Fibroblast of lung (primary cell): Measurements from ENCODE around the gene YARS2. TPM values are rescaled to one million over a fixed set of nuclear protein-coding genes. Genes with fewer than 3 reads are reported as not detected.
A peak's percentile ranks its signal among the peaks of the same experiment; 100 is the strongest.
"Not testable (repeated sequence)": the region's sequence is repeated elsewhere in the genome, so short reads cannot be mapped to it uniquely, and the experiment has no call there.

Experiments used
- DNase-seq, 2 donors: peaks; one replicate each; pipeline versions ENCODE4 v3.0.0 to v3.0.0-alpha.2; 2010; ENCODE audit warnings: low read depth in 2 of 2
- H2AFZ ChIP-seq: 2 replicates; pipeline ENCODE4 v1.5.1; 2012; ENCODE audit warnings: low read length, control low read depth, inconsistent platforms
- H3K27ac ChIP-seq: 2 replicates; pipeline ENCODE4 v1.5.1; 2011; ENCODE audit warnings: low read length, control low read depth; ENCODE audit not compliant: insufficient read depth
- H3K27me3 ChIP-seq: 2 replicates; pipeline ENCODE4 v1.5.1; 2011; ENCODE audit warnings: mild to moderate bottlenecking, low read length; ENCODE audit not compliant: control insufficient read depth, insufficient read depth
- H3K36me3 ChIP-seq: 2 replicates; pipeline ENCODE4 v1.5.1; 2011; ENCODE audit warnings: low read length; ENCODE audit not compliant: control insufficient read depth, insufficient read depth
- H3K4me1 ChIP-seq: 2 replicates; pipeline ENCODE4 v1.5.1; 2011; ENCODE audit warnings: low read length; ENCODE audit not compliant: control insufficient read depth, insufficient read depth; ENCODE audit errors: extremely low read depth
- H3K4me2 ChIP-seq: 2 replicates; pipeline ENCODE4 v1.5.1; 2011; ENCODE audit warnings: low read length, control low read depth; ENCODE audit not compliant: insufficient read depth; ENCODE audit errors: extremely low read depth
- H3K4me3 ChIP-seq, 4 experiments: fragments of 200-600 bp in 1 of 4; sonication (generic) in 1 of 4; replicated peaks in 1 of 4; 2 replicates each; pipeline ENCODE4 v1.5.1; 2011 to 2016; ENCODE audit warnings: low read length in 4 of 4, low read depth in 3 of 4, mild to moderate bottlenecking in 3 of 4, control low read depth in 2 of 4, inconsistent platforms in 1 of 4, mixed read lengths in 1 of 4; ENCODE audit not compliant: insufficient read depth in 1 of 4; ENCODE audit errors: control extremely low read depth in 1 of 4
- H3K79me2 ChIP-seq: 2 replicates; pipeline ENCODE4 v1.5.1; 2012; ENCODE audit warnings: mild to moderate bottlenecking, low read length, inconsistent platforms; ENCODE audit not compliant: control insufficient read depth, insufficient read depth
- H3K9ac ChIP-seq: 2 replicates; pipeline ENCODE4 v1.5.1; 2011; ENCODE audit warnings: mild to moderate bottlenecking, low read length, control low read depth; ENCODE audit not compliant: insufficient read depth
- H3K9me3 ChIP-seq: 2 replicates; pipeline ENCODE4 v1.5.1; 2012; ENCODE audit warnings: low read depth, low read length; ENCODE audit not compliant: control insufficient read depth, insufficient read depth
- H4K20me1 ChIP-seq: 2 replicates; pipeline ENCODE4 v1.5.1; 2011; ENCODE audit warnings: low read length; ENCODE audit not compliant: control insufficient read depth, insufficient read depth; ENCODE audit errors: extremely low read depth
- EZH2 ChIP-seq: IDR thresholded peaks from 2 replicates; pipeline ENCODE4 v1.5.1; 2012; ENCODE audit warnings: low read length, control low read depth, mild to moderate bottlenecking; ENCODE audit errors: missing control alignments
- polyA plus RNA-seq, 2 donors: library from polyadenylated mRNA; depleted of rRNA in 1 of 2; stranded (reverse) in 1 of 2; unstranded in 1 of 2; fragments of >200 nt; gene quantifications; 2 replicates each; pipeline ENCODE4 v1.2.1, GENCODE V29; 2011 to 2012; ENCODE audit warnings: missing spikeins in 1 of 2
- total RNA-seq: library from RNA; depleted of rRNA; stranded (reverse); fragments of >200 nt; gene quantifications from 2 replicates; pipeline ENCODE4 v1.2.1, GENCODE V29; 2014
- TF ChIP-seq, protein P1 (sequence below), 2 donors: IDR thresholded peaks in 1 of 2; conservative IDR thresholded peaks in 1 of 2; 1 replicate in 1 of 2; 2 replicates in 1 of 2; pipeline ENCODE4 v1.5.1; 2011 to 2012; ENCODE audit warnings: low read length in 2 of 2, control low read depth in 1 of 2, inconsistent platforms in 1 of 2, low read depth in 1 of 2, mild to moderate bottlenecking in 1 of 2

YARS2 gene
- total and polyA plus RNA-seq, 2 donors (not counting 1 experiment from before 2014, with no cell fraction given): 17.8 to 27.1 TPM

DNA sequence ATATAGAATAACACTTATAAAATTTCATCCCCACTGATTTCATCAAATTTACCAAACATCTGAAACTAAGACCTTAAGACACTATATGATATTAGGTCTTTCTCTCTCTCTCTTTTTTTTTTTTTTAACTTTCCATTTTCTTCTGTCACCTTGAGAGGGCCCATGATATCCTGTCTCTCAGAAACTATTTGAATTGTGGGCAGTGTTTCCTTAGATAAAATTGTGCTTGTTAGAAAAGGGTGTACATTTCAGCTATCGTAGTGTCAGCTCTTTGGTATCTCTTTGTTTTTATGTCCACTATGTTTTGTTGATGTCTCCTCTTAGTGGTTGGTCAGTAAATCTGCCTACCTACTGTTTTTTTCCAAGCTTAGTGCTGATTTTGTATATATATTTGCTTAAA lies 52.8 kb downstream of the YARS2 start:
- DNase-seq: no peak
- Histone ChIP-seq H3K4me2 (no peak overlapping the region), H3K9me3 (no peaks in the 10 kb centered on the region), H3K4me3 (no peak overlapping the region), H3K9ac (no peak overlapping the region), H3K79me2 (peaks cover 11% of the 10 kb centered on the region), H3K4me1 (no peaks in the 10 kb centered on the region), H2AFZ (no peak overlapping the region), H3K27ac (no peak overlapping the region), H3K36me3 (no peaks in the 10 kb centered on the region), H4K20me1 (no peaks in the 10 kb centered on the region), H3K27me3 (no peaks in the 10 kb centered on the region)
- TF ChIP-seq EZH2: no peak
- TF ChIP-seq, protein P1, sequence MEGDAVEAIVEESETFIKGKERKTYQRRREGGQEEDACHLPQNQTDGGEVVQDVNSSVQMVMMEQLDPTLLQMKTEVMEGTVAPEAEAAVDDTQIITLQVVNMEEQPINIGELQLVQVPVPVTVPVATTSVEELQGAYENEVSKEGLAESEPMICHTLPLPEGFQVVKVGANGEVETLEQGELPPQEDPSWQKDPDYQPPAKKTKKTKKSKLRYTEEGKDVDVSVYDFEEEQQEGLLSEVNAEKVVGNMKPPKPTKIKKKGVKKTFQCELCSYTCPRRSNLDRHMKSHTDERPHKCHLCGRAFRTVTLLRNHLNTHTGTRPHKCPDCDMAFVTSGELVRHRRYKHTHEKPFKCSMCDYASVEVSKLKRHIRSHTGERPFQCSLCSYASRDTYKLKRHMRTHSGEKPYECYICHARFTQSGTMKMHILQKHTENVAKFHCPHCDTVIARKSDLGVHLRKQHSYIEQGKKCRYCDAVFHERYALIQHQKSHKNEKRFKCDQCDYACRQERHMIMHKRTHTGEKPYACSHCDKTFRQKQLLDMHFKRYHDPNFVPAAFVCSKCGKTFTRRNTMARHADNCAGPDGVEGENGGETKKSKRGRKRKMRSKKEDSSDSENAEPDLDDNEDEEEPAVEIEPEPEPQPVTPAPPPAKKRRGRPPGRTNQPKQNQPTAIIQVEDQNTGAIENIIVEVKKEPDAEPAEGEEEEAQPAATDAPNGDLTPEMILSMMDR (conservative IDR thresholded peaks at IDR 0.05 in 1 of 2, IDR thresholded peaks at IDR 0.05 in 1 of 2; ENCODE audit: low read depth in 1 of 2, low read length in 2 of 2): no peak

DNA sequence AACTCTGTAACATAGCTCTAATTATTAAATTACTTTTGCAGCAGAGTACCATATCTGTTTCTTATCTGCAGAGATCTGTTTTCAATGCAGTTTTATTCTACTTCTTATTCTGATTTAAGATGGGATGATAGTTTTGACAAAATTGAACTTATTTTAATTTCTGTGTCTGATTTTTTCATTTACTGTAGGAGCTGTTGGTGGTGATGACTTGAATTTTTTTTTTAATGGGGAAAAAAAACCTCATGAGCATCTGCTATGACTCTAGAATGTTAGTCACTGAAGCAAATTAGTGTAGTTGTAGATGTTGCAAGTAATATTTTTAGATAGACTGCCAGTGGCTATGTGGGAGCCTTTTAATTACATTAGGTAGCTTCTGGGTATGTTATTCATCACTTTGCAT lies 53.2 kb downstream of the YARS2 start:
- peaks cover 12% of the 10 kb centered on the region for H3K79me2 ChIP-seq
- H3K27ac ChIP-seq: no peak overlapping the region

DNA sequence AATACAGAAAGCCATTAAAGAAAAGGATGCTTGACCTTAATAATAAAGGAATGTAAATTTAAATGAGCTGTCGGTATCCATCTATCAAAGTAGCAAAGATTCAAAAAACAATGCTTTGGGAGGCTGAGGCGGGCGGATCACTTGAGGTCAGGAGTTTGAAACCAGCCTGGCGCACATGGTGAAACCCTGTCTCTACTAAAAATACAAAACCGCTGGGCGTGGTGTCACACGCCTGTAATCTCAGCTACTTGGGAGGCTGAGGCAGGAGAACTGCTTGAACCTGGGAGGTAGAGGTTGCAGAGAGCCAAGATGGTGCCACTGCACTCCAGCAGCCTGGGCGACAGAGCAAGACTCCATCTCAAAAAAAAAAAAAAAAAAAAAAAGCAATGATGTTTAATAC lies 56.3 kb downstream of the YARS2 start:
- H3K79me2 ChIP-seq: peaks cover 26% of the 10 kb centered on the region
- not testable (repeated sequence) for H3K36me3 ChIP-seq, DNase-seq, H3K27me3 ChIP-seq, H4K20me1 ChIP-seq, H3K27ac ChIP-seq, H3K9ac ChIP-seq, H3K4me3 ChIP-seq, H3K4me2 ChIP-seq, H3K4me1 ChIP-seq, H3K9me3 ChIP-seq, H2AFZ ChIP-seq

More for the DNA sequence above, 53.2 kb downstream of the YARS2 start:
- no peak overlapping the region for H2AFZ ChIP-seq
- peak in 1 of 2 donors; percentile 10 for DNase-seq
- H3K36me3 ChIP-seq: no peaks in the 10 kb centered on the region
- TF ChIP-seq, protein P1 (conservative IDR thresholded peaks at IDR 0.05 in 1 of 2, IDR thresholded peaks at IDR 0.05 in 1 of 2; ENCODE audit: low read depth in 1 of 2, low read length in 2 of 2): no peak
- TF ChIP-seq EZH2: no peak
- no peaks in the 10 kb centered on the region for H4K20me1 ChIP-seq
- H3K4me3 ChIP-seq: no peak overlapping the region
- H3K9ac ChIP-seq: no peak overlapping the region
- H3K4me2 ChIP-seq: no peak overlapping the region
- H3K4me1 ChIP-seq: no peaks in the 10 kb centered on the region
- H3K9me3 ChIP-seq: no peaks in the 10 kb centered on the region
- H3K27me3 ChIP-seq: no peaks in the 10 kb centered on the region
